GM12875 (cell line): Measurements from ENCODE around the gene SSBP2.

Experiments used
- H3K4me3 ChIP-seq: one replicate; pipeline ENCODE4 v1.5.1; 2011; ENCODE audit warnings: low read depth, low read length, control low read depth
- TF ChIP-seq, protein P1 (sequence below): IDR thresholded peaks from 2 replicates; pipeline ENCODE4 v1.5.1; 2011; ENCODE audit warnings: low read depth, mild to moderate bottlenecking, control low read depth, inconsistent platforms, low read length, moderate library complexity, borderline replicate concordance; ENCODE audit not compliant: insufficient read depth

The SSBP2 gene

DNA sequence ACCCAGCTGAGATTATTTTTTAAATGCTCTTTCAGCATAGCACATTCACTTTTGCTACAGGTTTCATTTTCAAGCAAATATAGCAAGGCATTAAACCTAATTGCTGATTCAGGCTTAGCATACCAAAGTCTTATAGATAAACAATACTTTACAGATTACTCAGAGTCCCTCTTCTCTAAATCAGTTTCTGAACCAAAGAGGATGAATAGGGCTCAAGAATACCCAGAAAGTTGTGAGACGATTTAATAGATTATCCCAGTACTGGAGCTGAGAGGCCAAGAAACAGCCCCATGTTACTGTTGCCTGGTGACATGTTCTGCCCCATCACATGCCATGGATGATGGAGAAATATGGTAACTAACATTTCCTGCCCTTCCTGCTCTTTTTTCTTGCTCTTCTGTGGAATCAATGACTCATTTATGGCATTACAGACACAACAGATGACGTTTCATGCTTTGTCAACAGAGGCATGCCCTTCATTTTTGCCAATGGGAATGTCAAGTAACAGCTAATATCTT is 18.1 kb upstream of the SSBP2 start:
- no peak overlapping the region for H3K4me3 ChIP-seq
- TF ChIP-seq, protein P1, sequence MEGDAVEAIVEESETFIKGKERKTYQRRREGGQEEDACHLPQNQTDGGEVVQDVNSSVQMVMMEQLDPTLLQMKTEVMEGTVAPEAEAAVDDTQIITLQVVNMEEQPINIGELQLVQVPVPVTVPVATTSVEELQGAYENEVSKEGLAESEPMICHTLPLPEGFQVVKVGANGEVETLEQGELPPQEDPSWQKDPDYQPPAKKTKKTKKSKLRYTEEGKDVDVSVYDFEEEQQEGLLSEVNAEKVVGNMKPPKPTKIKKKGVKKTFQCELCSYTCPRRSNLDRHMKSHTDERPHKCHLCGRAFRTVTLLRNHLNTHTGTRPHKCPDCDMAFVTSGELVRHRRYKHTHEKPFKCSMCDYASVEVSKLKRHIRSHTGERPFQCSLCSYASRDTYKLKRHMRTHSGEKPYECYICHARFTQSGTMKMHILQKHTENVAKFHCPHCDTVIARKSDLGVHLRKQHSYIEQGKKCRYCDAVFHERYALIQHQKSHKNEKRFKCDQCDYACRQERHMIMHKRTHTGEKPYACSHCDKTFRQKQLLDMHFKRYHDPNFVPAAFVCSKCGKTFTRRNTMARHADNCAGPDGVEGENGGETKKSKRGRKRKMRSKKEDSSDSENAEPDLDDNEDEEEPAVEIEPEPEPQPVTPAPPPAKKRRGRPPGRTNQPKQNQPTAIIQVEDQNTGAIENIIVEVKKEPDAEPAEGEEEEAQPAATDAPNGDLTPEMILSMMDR: no peak

DNA sequence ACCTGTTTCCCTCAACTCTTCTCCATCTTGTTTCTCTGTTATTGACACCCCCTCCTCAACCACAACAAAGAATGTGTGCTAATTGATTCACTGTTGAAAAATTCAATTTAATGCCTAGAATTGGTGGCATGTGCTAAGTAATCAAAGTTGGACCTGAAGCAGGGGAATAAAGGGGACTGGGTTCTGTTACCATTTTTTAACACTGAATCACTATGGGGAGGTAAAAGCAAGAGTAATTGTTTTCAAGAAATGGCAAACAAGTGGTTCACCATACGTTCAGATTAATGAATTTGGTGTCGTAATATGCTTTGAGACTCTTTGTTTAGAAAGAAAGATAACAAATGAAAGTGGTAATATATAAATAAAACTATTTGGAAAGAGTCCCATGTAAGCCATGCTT is 17.0 kb upstream of the SSBP2 start:
- no peak overlapping the region for H3K4me3 ChIP-seq
- TF ChIP-seq, protein P1: no peak

DNA sequence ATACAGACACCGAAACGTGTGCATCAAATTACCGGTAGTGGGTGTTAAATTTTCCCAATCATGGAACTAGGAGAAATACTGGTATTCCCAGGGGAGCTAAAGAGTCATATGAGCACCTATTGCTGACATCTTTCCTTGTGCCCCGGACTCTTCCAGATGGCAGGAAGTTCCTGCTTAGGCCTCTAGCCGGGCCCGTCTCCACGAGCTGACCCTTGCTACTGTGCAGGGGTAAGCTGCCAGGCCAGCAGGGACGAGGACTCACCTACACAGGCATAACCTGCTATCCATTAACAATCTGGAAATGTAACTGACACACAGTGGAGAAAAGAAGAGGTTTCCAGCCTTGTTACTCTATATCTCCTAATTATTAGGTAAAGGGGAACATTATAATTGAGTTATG is 16.2 kb upstream of the SSBP2 start:
- TF ChIP-seq, protein P1: no peak
- H3K4me3 ChIP-seq: no peak overlapping the region

DNA sequence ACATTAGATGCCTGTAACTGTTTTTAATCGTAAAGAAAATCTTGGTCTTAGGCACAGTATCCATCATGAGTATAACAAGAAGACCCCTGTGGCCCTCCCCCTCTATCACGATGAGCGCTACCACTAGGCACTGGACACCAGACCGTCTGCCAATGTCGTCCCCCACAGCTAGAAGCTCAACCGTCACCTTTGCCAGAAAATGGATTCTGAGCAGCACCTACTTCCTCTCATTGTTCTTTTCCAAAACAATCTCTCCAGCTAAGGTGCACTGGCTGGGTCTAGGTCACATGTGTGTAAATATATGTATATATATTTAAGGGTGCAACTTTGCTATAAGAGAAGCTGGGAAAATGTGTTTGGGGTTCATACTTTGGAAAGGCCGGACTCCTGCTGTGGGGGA is 15.7 kb upstream of the SSBP2 start:
- no peak overlapping the region for H3K4me3 ChIP-seq
- TF ChIP-seq, protein P1: no peak

DNA sequence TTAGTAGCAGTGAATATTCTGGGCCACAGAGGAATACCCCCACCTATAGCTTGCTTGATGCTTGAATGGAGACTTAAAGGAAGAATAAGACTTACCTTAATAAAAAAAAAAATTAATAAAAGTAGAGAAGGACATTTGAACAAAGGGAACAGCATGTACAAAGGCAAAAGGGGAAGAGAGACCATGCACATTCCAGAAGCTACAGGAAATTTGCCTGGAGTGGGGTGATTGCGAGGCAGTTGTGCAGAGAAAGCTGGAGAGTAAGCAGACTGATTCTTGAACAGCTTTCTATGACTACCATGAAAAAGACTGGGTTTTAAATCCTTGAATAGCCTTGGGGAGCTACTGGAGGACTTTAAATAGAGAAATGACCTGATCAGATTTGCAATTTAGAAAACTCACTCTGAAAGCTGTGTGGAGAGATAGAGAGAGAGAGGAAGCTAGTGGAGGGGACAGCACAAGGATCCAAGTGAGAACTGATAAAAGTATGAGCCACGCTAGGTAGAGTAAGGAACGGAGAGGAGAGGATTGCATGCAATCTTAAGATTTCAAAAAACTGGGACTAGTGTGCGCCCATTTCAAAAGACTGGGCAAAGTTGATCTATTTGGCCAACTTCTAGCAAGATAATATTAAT is 12.5 kb upstream of the SSBP2 start:
- no peak overlapping the region for H3K4me3 ChIP-seq
- TF ChIP-seq, protein P1: no peak

DNA sequence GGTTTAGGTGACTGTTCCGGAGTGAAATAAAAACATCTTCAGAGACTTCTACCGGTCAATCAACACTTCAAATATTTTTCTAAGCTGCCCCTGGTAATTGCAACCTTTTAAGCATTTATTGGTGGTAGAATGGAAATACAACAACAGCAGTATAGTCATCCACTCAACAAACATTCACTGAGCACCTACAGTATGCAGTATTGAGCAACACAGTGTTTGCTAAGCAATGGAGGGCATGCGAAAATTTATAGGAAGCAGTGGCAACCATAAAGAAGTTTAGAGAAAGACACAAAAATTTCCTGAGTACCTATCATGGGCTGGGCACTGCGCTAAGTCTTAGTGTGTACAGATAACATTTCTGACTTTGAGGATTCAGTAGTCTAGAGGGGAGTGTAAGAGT is 12.0 kb upstream of the SSBP2 start:
- TF ChIP-seq, protein P1: no peak

DNA sequence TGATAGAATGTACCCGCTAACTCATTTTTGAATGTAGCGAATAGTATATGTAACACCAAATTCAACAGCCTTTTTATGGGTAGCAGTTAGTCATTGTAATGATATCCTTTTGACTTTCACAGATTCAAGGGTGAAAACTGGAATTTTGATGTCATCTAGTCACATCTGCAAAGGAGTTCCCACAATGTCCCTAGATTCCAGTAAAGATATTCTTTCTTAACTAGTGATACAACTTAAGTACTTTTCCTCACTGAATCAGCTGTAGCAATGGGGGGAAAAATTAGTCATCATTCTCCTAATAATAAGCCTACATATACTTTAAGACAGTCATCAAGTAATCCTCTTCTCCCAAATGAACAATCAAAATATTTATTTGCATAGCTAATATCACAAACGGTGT is 11.5 kb upstream of the SSBP2 start:
- TF ChIP-seq, protein P1: no peak

More for the DNA sequence above, 12.0 kb upstream of the SSBP2 start:
- no peak overlapping the region for H3K4me3 ChIP-seq

More for the DNA sequence above, 11.5 kb upstream of the SSBP2 start:
- H3K4me3 ChIP-seq: no peak overlapping the region
